CD4-positive, alpha-beta T cell treated with Interleukin-10 for 1 hour (primary cell): ENCODE measurements around the gene POU6F2.

Source experiments
- DNase-seq: peaks from one replicate; pipeline ENCODE4 v3.0.0-alpha.2; 2020

Gene POU6F2

GRCh38 chr7:39199006-39199405, 221.3 kb downstream of the POU6F2 start:
- no peak for DNase-seq

GRCh38 chr7:39199951-39200350, 222.2 kb downstream of the POU6F2 start:
- no peak for DNase-seq

GRCh38 chr7:39202041-39202440, 224.3 kb downstream of the POU6F2 start:
- no peak for DNase-seq

- DNase-seq = no peak
Measured at GRCh38 chr7:39210362-39210761, 232.7 kb downstream of the POU6F2 start.

- DNase-seq = no peak
Measured at GRCh38 chr7:39211581-39211980, 233.9 kb downstream of the POU6F2 start.

GRCh38 chr7:39212876-39213275, 235.2 kb downstream of the POU6F2 start:
- DNase-seq = no peak

- DNase-seq = no peak
Measured at GRCh38 chr7:39217783-39218182, 240.1 kb downstream of the POU6F2 start.

- no peak for DNase-seq
Measured at GRCh38 chr7:39219869-39220268, 242.2 kb downstream of the POU6F2 start.

- no peak for DNase-seq
Measured at GRCh38 chr7:39221901-39222300, 244.2 kb downstream of the POU6F2 start.

- DNase-seq = no peak
Measured at GRCh38 chr7:39228946-39229345, 251.2 kb downstream of the POU6F2 start.

- no peak for DNase-seq
Measured at GRCh38 chr7:39233851-39234529, 256.3 kb downstream of the POU6F2 start.

GRCh38 chr7:39238234-39238869, 260.6 kb downstream of the POU6F2 start:
- DNase-seq = no peak

GRCh38 chr7:39240864-39241263, 263.2 kb downstream of the POU6F2 start:
- no peak for DNase-seq

- no peak for DNase-seq
Measured at GRCh38 chr7:39247576-39247975, 269.9 kb downstream of the POU6F2 start.

GRCh38 chr7:39248041-39248691, 270.5 kb downstream of the POU6F2 start:
- no peak for DNase-seq

- no peak for DNase-seq
Measured at GRCh38 chr7:39248692-39249090, 271.0 kb downstream of the POU6F2 start.

- no peak for DNase-seq
Measured at GRCh38 chr7:39249635-39250152, 272.0 kb downstream of the POU6F2 start.

- no peak for DNase-seq
Measured at GRCh38 chr7:39252916-39253315, 275.2 kb downstream of the POU6F2 start.

GRCh38 chr7:39259391-39260003, 281.8 kb downstream of the POU6F2 start:
- no peak for DNase-seq

- DNase-seq = no peak
Measured at GRCh38 chr7:39260279-39260844, 282.7 kb downstream of the POU6F2 start.

GRCh38 chr7:39261771-39262170, 284.1 kb downstream of the POU6F2 start:
- no peak for DNase-seq

- DNase-seq = no peak
Measured at GRCh38 chr7:39265641-39266591, 288.2 kb downstream of the POU6F2 start.
